ENCODE results near the gene FOSB.
A peak's percentile ranks its signal among the peaks of the same experiment; 100 is the strongest.

Gene FOSB

GRCh38 chr19:45469132-45469944, 1.5 kb downstream of the FOSB start:
- no peak for FAIRE-seq

GRCh38 chr19:45469945-45470761, 2.4 kb downstream of the FOSB start:
- FAIRE-seq: no peak

- no peak for FAIRE-seq
Observed at GRCh38 chr19:45470762-45471081, 2.9 kb downstream of the FOSB start.

- FAIRE-seq: no peak
Observed at GRCh38 chr19:45471111-45471930, 3.5 kb downstream of the FOSB start.

- FAIRE-seq: no peak
Observed at GRCh38 chr19:45471931-45472562, 4.3 kb downstream of the FOSB start.

- FAIRE-seq: no peak
Observed at GRCh38 chr19:45472563-45473366, 5.0 kb downstream of the FOSB start.

- no peak for FAIRE-seq
Observed at GRCh38 chr19:45473367-45473681, 5.5 kb downstream of the FOSB start.

GRCh38 chr19:45473682-45474605, 6.1 kb downstream of the FOSB start:
- no peak for FAIRE-seq

- no peak for FAIRE-seq
Observed at GRCh38 chr19:45474606-45475521, 7.1 kb downstream of the FOSB start.

GRCh38 chr19:45475537-45476291, 7.9 kb downstream of the FOSB start:
- FAIRE-seq: no peak

GRCh38 chr19:45476304-45476703, 8.5 kb downstream of the FOSB start:
- FAIRE-seq: no peak

- no peak for FAIRE-seq
Observed at GRCh38 chr19:45477186-45477585, 9.4 kb downstream of the FOSB start.

GRCh38 chr19:45477713-45478453, 10.1 kb downstream of the FOSB start:
- no peak for FAIRE-seq

- peak; percentile 53 for FAIRE-seq
Observed at GRCh38 chr19:45478454-45479238, 10.8 kb downstream of the FOSB start.

GRCh38 chr19:45483033-45483432, 15.2 kb downstream of the FOSB start:
- no peak for FAIRE-seq

GRCh38 chr19:45484273-45484945, 16.6 kb downstream of the FOSB start:
- no peak for FAIRE-seq

All from colon (tissue), 2 donors.